Mesenchymal stem cell (in vitro differentiated cells and primary cell): ENCODE data around the gene SRGAP1.

Experiments
- DNase-seq: peaks from one replicate; pipeline ENCODE4 v3.0.0-alpha.2; 2013
- H2AFZ ChIP-seq: one replicate; pipeline ENCODE4 v1.6.1; 2013; ENCODE audit warnings: low read depth, mild to moderate bottlenecking, control low read depth, inconsistent platforms, low read length, moderate library complexity
- H2AK5ac ChIP-seq: 2 replicates; pipeline ENCODE4 v1.6.1; 2013; ENCODE audit warnings: low read length, moderate library complexity, mild to moderate bottlenecking, inconsistent platforms; ENCODE audit not compliant: severe bottlenecking
- H2BK120ac ChIP-seq: one replicate; pipeline ENCODE4 v1.6.1; 2013; ENCODE audit warnings: low read depth, mild to moderate bottlenecking, inconsistent platforms, low read length, moderate library complexity
- H2BK12ac ChIP-seq, 2 experiments: one replicate each; pipeline ENCODE4 v1.6.1; 2013; ENCODE audit warnings: inconsistent platforms in 2 of 2, low read length in 2 of 2, mild to moderate bottlenecking in 2 of 2, moderate library complexity in 2 of 2, control low read depth in 1 of 2
- H2BK15ac ChIP-seq: one replicate; pipeline ENCODE4 v1.6.1; 2013; ENCODE audit warnings: mild to moderate bottlenecking, low read depth, inconsistent platforms; ENCODE audit not compliant: poor library complexity, severe bottlenecking
- H2BK5ac ChIP-seq: 2 replicates; pipeline ENCODE4 v1.6.1; 2013; ENCODE audit warnings: low read depth, mild to moderate bottlenecking, low read length, control low read depth, inconsistent platforms; ENCODE audit not compliant: poor library complexity, severe bottlenecking
- H3K14ac ChIP-seq, 2 experiments: one replicate each; pipeline ENCODE4 v1.6.1; 2013; ENCODE audit warnings: inconsistent platforms in 2 of 2, low read length in 2 of 2, control low read depth in 1 of 2, mild to moderate bottlenecking in 1 of 2, moderate library complexity in 1 of 2
- H3K18ac ChIP-seq, 2 experiments: one replicate each; pipeline ENCODE4 v1.6.1; 2013; ENCODE audit warnings: inconsistent platforms in 2 of 2, low read length in 2 of 2, control low read depth in 1 of 2, low read depth in 1 of 2, mild to moderate bottlenecking in 1 of 2
- H3K23ac ChIP-seq, 2 experiments: one replicate each; pipeline ENCODE4 v1.6.1; 2013; ENCODE audit warnings: inconsistent platforms in 2 of 2, low read length in 2 of 2, mild to moderate bottlenecking in 2 of 2, moderate library complexity in 2 of 2, control low read depth in 1 of 2
- H3K27ac ChIP-seq: 2 replicates; pipeline ENCODE4 v1.5.1; 2013; ENCODE audit warnings: mild to moderate bottlenecking, moderate library complexity, low read length, control low read depth, inconsistent platforms; ENCODE audit not compliant: poor library complexity, severe bottlenecking
- H3K27me3 ChIP-seq, 2 experiments: 2 replicates each; pipeline versions ENCODE4 v1.6.1 to v1.7.0; 2013; ENCODE audit warnings: low read length in 2 of 2, mild to moderate bottlenecking in 2 of 2, moderate library complexity in 2 of 2, control low read depth in 1 of 2, inconsistent platforms in 1 of 2; ENCODE audit not compliant: control insufficient read depth in 1 of 2, insufficient read depth in 1 of 2
- H3K36me3 ChIP-seq, 2 experiments: 2 replicates each; pipeline versions ENCODE4 v1.6.1 to v1.7.0; 2013; ENCODE audit warnings: low read length in 2 of 2, control low read depth in 1 of 2, inconsistent platforms in 1 of 2, low read depth in 1 of 2, mild to moderate bottlenecking in 1 of 2; ENCODE audit not compliant: insufficient read depth in 2 of 2, control insufficient read depth in 1 of 2
- H3K4ac ChIP-seq, 2 experiments: one replicate each; pipeline ENCODE4 v1.6.1; 2013; ENCODE audit warnings: inconsistent platforms in 2 of 2, low read length in 2 of 2, mild to moderate bottlenecking in 2 of 2, moderate library complexity in 2 of 2, control low read depth in 1 of 2, low read depth in 1 of 2
- H3K4me1 ChIP-seq: 2 replicates; pipeline ENCODE4 v1.6.1; 2013; ENCODE audit warnings: low read depth, low read length, control low read depth; ENCODE audit not compliant: control insufficient read depth, insufficient read depth
- H3K4me2 ChIP-seq: 2 replicates; pipeline ENCODE4 v1.6.1; 2013; ENCODE audit warnings: low read length, mild to moderate bottlenecking, inconsistent platforms; ENCODE audit not compliant: poor library complexity, severe bottlenecking
- H3K4me3 ChIP-seq, 2 experiments: 2 replicates each; pipeline versions ENCODE4 v1.5.1 to v1.7.0; 2013; ENCODE audit warnings: low read length in 2 of 2, mild to moderate bottlenecking in 2 of 2, control low read depth in 1 of 2, low read depth in 1 of 2; ENCODE audit not compliant: insufficient read depth in 1 of 2
- H3K79me1 ChIP-seq: replicated peaks from 2 replicates; pipeline ENCODE4 v1.6.1; 2013; ENCODE audit warnings: mild to moderate bottlenecking, control low read depth, low read length, inconsistent platforms; ENCODE audit not compliant: poor library complexity, severe bottlenecking
- H3K9ac ChIP-seq: 2 replicates; pipeline ENCODE4 v1.7.0; 2013; ENCODE audit warnings: mild to moderate bottlenecking, low read length, moderate library complexity
- H3K9me3 ChIP-seq: 2 replicates; pipeline ENCODE4 v1.7.0; 2013; ENCODE audit warnings: mild to moderate bottlenecking, low read length; ENCODE audit not compliant: control insufficient read depth
- H4K8ac ChIP-seq: one replicate; pipeline ENCODE4 v1.6.1; 2013; ENCODE audit warnings: inconsistent platforms, mild to moderate bottlenecking, low read length, moderate library complexity
- H4K91ac ChIP-seq: one replicate; pipeline ENCODE4 v1.6.1; 2013; ENCODE audit warnings: mild to moderate bottlenecking, low read length, inconsistent platforms
- WGBS: methylation state at CpG from one replicate; pipeline ENCODE4 v1.1.7; 2013; ENCODE audit warnings: mixed read lengths; 5-methylcytosine and 5-hydroxymethylcytosine counted together

Gene SRGAP1

GRCh38 chr12:63965936-63966605 is 121.6 kb downstream of the SRGAP1 start:
- Histone ChIP-seq H2BK12ac (no peak overlapping the region), H2BK120ac (no peak overlapping the region), H3K4me2 (no peak overlapping the region), H3K9ac (peak overlapping the region; percentile 1), H4K8ac (no peak overlapping the region), H2BK15ac (no peak overlapping the region), H3K27me3 (no peaks in the 10 kb centered on the region), H3K18ac (no peak overlapping the region), H3K79me1 (peaks cover 24% of the 10 kb centered on the region), H3K4me1 (peaks cover 8% of the 10 kb centered on the region), H3K14ac (no peak overlapping the region), H3K4me3 (no peak overlapping the region), H3K27ac (no peak overlapping the region), H3K9me3 (no peaks in the 10 kb centered on the region), H2BK5ac (no peak overlapping the region), H4K91ac (no peak overlapping the region), H2AFZ (no peak overlapping the region), H3K36me3 (peaks cover 3 to 17% of the 10 kb centered on the region in 2 experiments), H3K4ac (no peak overlapping the region), H3K23ac (no peak overlapping the region), H2AK5ac (no peak overlapping the region)
- WGBS: 78% methylated on average over 2 of the region's 3 CpGs
- no peak for DNase-seq

- no peak overlapping the region for H4K91ac ChIP-seq
- H4K8ac ChIP-seq: no peak overlapping the region
- no peak overlapping the region for H3K4me2 ChIP-seq
- H2BK5ac ChIP-seq: no peak overlapping the region
- peak overlapping the region; percentile 1 for H3K9ac ChIP-seq
- H2BK120ac ChIP-seq: no peak overlapping the region
- H3K27ac ChIP-seq: no peak overlapping the region
- no peak overlapping the region for H2AK5ac ChIP-seq
- peaks cover 22% of the 10 kb centered on the region for H3K79me1 ChIP-seq
- no peak overlapping the region for H2BK15ac ChIP-seq
- WGBS: 100% methylated on average over 1 of the region's 2 CpGs
- H3K27me3 ChIP-seq: no peaks in the 10 kb centered on the region
- H3K4me1 ChIP-seq: peaks cover 8% of the 10 kb centered on the region
- no peak for DNase-seq
- no peak overlapping the region for H2BK12ac ChIP-seq
- H3K23ac ChIP-seq: no peak overlapping the region
- H2AFZ ChIP-seq: no peak overlapping the region
- H3K9me3 ChIP-seq: no peaks in the 10 kb centered on the region
- H3K18ac ChIP-seq: no peak overlapping the region
- no peak overlapping the region for H3K14ac ChIP-seq
- H3K4me3 ChIP-seq: no peak overlapping the region
- no peak overlapping the region for H3K4ac ChIP-seq
- peaks cover 3 to 16% of the 10 kb centered on the region in 2 experiments for H3K36me3 ChIP-seq
Measured at GRCh38 chr12:63966606-63966975, 122.1 kb downstream of the SRGAP1 start.

GRCh38 chr12:63967358-63968145 is 123.1 kb downstream of the SRGAP1 start:
- Histone ChIP-seq H2BK120ac (no peak overlapping the region), H3K79me1 (peaks cover 21% of the 10 kb centered on the region), H3K23ac (no peak overlapping the region), H2AK5ac (peak overlapping the region; percentile 81), H3K27ac (peak overlapping the region; percentile 58), H3K4me1 (peaks cover 8% of the 10 kb centered on the region), H3K18ac (no peak overlapping the region), H2AFZ (no peak overlapping the region), H2BK5ac (no peak overlapping the region), H3K27me3 (no peaks in the 10 kb centered on the region), H3K4ac (no peak overlapping the region), H3K14ac (no peak overlapping the region), H3K4me3 (no peak overlapping the region), H4K8ac (no peak overlapping the region), H3K9me3 (no peaks in the 10 kb centered on the region), H3K36me3 (peaks cover 3 to 16% of the 10 kb centered on the region in 2 experiments), H4K91ac (no peak overlapping the region), H3K9ac (peak overlapping the region; percentile 43), H2BK12ac (peak overlapping the region in 1 of 2 experiments; percentile 41), H3K4me2 (no peak overlapping the region), H2BK15ac (no peak overlapping the region)
- no peak for DNase-seq
- WGBS: 58% methylated on average over 5 of the region's 5 CpGs

- Histone ChIP-seq H3K14ac (no peak overlapping the region), H3K4me1 (peaks cover 8% of the 10 kb centered on the region), H3K36me3 (peaks cover 3 to 16% of the 10 kb centered on the region in 2 experiments), H4K91ac (peak overlapping the region; percentile 41), H3K4me3 (no peak overlapping the region), H2BK15ac (no peak overlapping the region), H3K79me1 (peaks cover 20% of the 10 kb centered on the region), H2AFZ (no peak overlapping the region), H2BK5ac (no peak overlapping the region), H3K27ac (no peak overlapping the region), H3K9me3 (no peaks in the 10 kb centered on the region), H3K18ac (peak overlapping the region in 1 of 2 experiments; percentile 28), H3K27me3 (no peaks in the 10 kb centered on the region), H3K9ac (no peak overlapping the region), H2AK5ac (peak overlapping the region; percentile 33), H2BK120ac (no peak overlapping the region), H3K4me2 (no peak overlapping the region), H4K8ac (no peak overlapping the region), H2BK12ac (no peak overlapping the region), H3K23ac (no peak overlapping the region), H3K4ac (no peak overlapping the region)
- DNase-seq: no peak
- 95% methylated on average over 6 of the region's 6 CpGs for WGBS
Measured at GRCh38 chr12:63968673-63969072, 124.2 kb downstream of the SRGAP1 start.
